ENCODE data around the gene SCYL1. TPM values are rescaled to one million over a fixed set of nuclear protein-coding genes. Genes with fewer than 3 reads are reported as not detected.

The SCYL1 gene
- total RNA-seq, 1 donor from 2014 or later: 61.2 TPM

GRCh38 chr11:65529475-65530156 is 4.7 kb downstream of the SCYL1 start:
- Histone ChIP-seq H3K27me3 (ENCODE audit: low read depth) (no peaks in the 10 kb centered on the region), H3K4me3 (no peak overlapping the region), H3K27ac (no peak overlapping the region), H3K9me3 (no peaks in the 10 kb centered on the region), H3K4me1 (peaks cover 15% of the 10 kb centered on the region), H3K36me3 (peaks cover 82% of the 10 kb centered on the region)
- DNase-seq (no peak), ATAC-seq (no peak)
- TF ChIP-seq CTCF (IDR thresholded peaks at IDR 0.05): no peak
- intact Hi-C loops (cut with DNase I): no loop called here

GRCh38 chr11:65530157-65530496 is 5.2 kb downstream of the SCYL1 start:
- no peak for ATAC-seq
- intact Hi-C loops (cut with DNase I): no loop called here
- Histone ChIP-seq H3K4me3 (no peak overlapping the region), H3K4me1 (peaks cover 15% of the 10 kb centered on the region), H3K27ac (no peak overlapping the region), H3K9me3 (no peaks in the 10 kb centered on the region), H3K27me3 (ENCODE audit: low read depth) (no peaks in the 10 kb centered on the region), H3K36me3 (peaks cover 87% of the 10 kb centered on the region)
- no peak for TF ChIP-seq CTCF (IDR thresholded peaks at IDR 0.05)
- DNase-seq: no peak

- Histone ChIP-seq H3K27me3 (ENCODE audit: low read depth) (no peaks in the 10 kb centered on the region), H3K27ac (no peak overlapping the region), H3K9me3 (no peaks in the 10 kb centered on the region), H3K36me3 (peaks cover 95% of the 10 kb centered on the region), H3K4me1 (no peaks in the 10 kb centered on the region), H3K4me3 (no peak overlapping the region)
- DNase-seq (no peak), ATAC-seq (no peak)
- no peak for TF ChIP-seq CTCF (IDR thresholded peaks at IDR 0.05)
- intact Hi-C loops (cut with DNase I): no loop called here
These were observed 7.6 kb downstream of the SCYL1 start for GRCh38 chr11:65532388-65533064.

GRCh38 chr11:65535102-65535501 is 10.2 kb downstream of the SCYL1 start:
- intact Hi-C loops (cut with DNase I): no loop called here
- no peak for TF ChIP-seq CTCF (IDR thresholded peaks at IDR 0.05)
- ATAC-seq (no peak), DNase-seq (no peak)
- peaks cover 86% of the 10 kb centered on the region for H3K36me3 ChIP-seq
- H3K4me1 ChIP-seq: peaks cover 9% of the 10 kb centered on the region
- no peaks in the 10 kb centered on the region for H3K27me3 ChIP-seq (ENCODE audit: low read depth)
- H3K27ac ChIP-seq: no peak overlapping the region
- H3K4me3 ChIP-seq: no peak overlapping the region
- no peaks in the 10 kb centered on the region for H3K9me3 ChIP-seq

GRCh38 chr11:65536412-65537295 is 11.8 kb downstream of the SCYL1 start:
- TF ChIP-seq CTCF (IDR thresholded peaks at IDR 0.05): no peak
- intact Hi-C loops (cut with DNase I): no loop called here
- Histone ChIP-seq H3K9me3 (no peaks in the 10 kb centered on the region), H3K4me1 (peaks cover 20% of the 10 kb centered on the region), H3K27me3 (ENCODE audit: low read depth) (no peaks in the 10 kb centered on the region), H3K27ac (no peak overlapping the region), H3K4me3 (no peak overlapping the region), H3K36me3 (peaks cover 71% of the 10 kb centered on the region)
- no peak for ATAC-seq
- DNase-seq: no peak

All from lower lobe of right lung (tissue), 2 donors.